BLaER1 (cell line): ENCODE measurements around the gene GET4.
A peak's percentile ranks its signal among the peaks of the same experiment; 100 is the strongest.

Experiments used
- H3K27ac ChIP-seq: shearing (Covaris generic); formaldehyde crosslinking; 2 replicates; pipeline ENCODE4 v1.8.1; 2022
- H3K27me3 ChIP-seq: shearing (Covaris generic); formaldehyde crosslinking; 2 replicates; pipeline ENCODE4 v1.8.1; 2022
- H3K36me3 ChIP-seq: shearing (Covaris generic); formaldehyde crosslinking; 2 replicates; pipeline ENCODE4 v1.8.1; 2022
- H3K4me1 ChIP-seq: shearing (Covaris generic); formaldehyde crosslinking; 2 replicates; pipeline ENCODE4 v1.8.1; 2022
- H3K4me2 ChIP-seq: shearing (Covaris generic); formaldehyde crosslinking; 2 replicates; pipeline ENCODE4 v1.8.1; 2022
- H3K4me3 ChIP-seq: shearing (Covaris generic); formaldehyde crosslinking; 2 replicates; pipeline ENCODE4 v1.8.1; 2022
- H3K9ac ChIP-seq: shearing (Covaris generic); formaldehyde crosslinking; 2 replicates; pipeline ENCODE4 v1.8.1; 2022
- H3K9me3 ChIP-seq: shearing (Covaris generic); formaldehyde crosslinking; 2 replicates; pipeline ENCODE4 v1.8.1; 2022
- H4K20me1 ChIP-seq: shearing (Covaris generic); formaldehyde crosslinking; 2 replicates; pipeline ENCODE4 v1.8.1; 2022
- Cebpa-rat ChIP-seq: shearing (Covaris generic); IDR thresholded peaks from 2 replicates; pipeline ENCODE4 v1.8.1; 2022

The GET4 gene

GRCh38 chr7:876972-877311 is 588 bp downstream of the GET4 start:
- Histone ChIP-seq H3K4me3 (peak overlapping the region; percentile 94), H3K9ac (peak overlapping the region; percentile 95), H3K27me3 (no peaks in the 10 kb centered on the region), H3K4me1 (peaks cover 53% of the 10 kb centered on the region), H3K36me3 (peaks cover 58% of the 10 kb centered on the region), H3K9me3 (no peaks in the 10 kb centered on the region), H3K27ac (peak overlapping the region; percentile 90), H4K20me1 (peaks cover 42% of the 10 kb centered on the region), H3K4me2 (peak overlapping the region; percentile 95)
- TF ChIP-seq Cebpa-rat, result no peak

- H3K27me3 ChIP-seq, result no peaks in the 10 kb centered on the region
- peak overlapping the region; percentile 95 for H3K9ac ChIP-seq
- peaks cover 59% of the 10 kb centered on the region for H3K4me1 ChIP-seq
- H4K20me1 ChIP-seq, result peaks cover 49% of the 10 kb centered on the region
- H3K9me3 ChIP-seq, result no peaks in the 10 kb centered on the region
- TF ChIP-seq Cebpa-rat, result no peak
- peaks cover 58% of the 10 kb centered on the region for H3K36me3 ChIP-seq
- H3K4me3 ChIP-seq, result peak overlapping the region; percentile 94
- peak overlapping the region; percentile 95 for H3K4me2 ChIP-seq
- peak overlapping the region; percentile 90 for H3K27ac ChIP-seq
These were observed 1.2 kb downstream of the GET4 start for GRCh38 chr7:877312-878232.

- Histone ChIP-seq H3K36me3 (peaks cover 58% of the 10 kb centered on the region), H4K20me1 (peaks cover 64% of the 10 kb centered on the region), H3K4me2 (peak overlapping the region; percentile 95), H3K4me1 (peaks cover 62% of the 10 kb centered on the region), H3K27me3 (no peaks in the 10 kb centered on the region), H3K9ac (peak overlapping the region; percentile 48), H3K9me3 (no peaks in the 10 kb centered on the region), H3K27ac (0 out of 2 replicates have a peak overlapping the region, but pooled peaks have one; percentile 20), H3K4me3 (no peak overlapping the region)
- TF ChIP-seq Cebpa-rat, result no peak
These were observed 2.7 kb downstream of the GET4 start for GRCh38 chr7:879093-879492.

GRCh38 chr7:879706-880105 is 3.4 kb downstream of the GET4 start:
- TF ChIP-seq Cebpa-rat, result no peak
- peak overlapping the region; percentile 48; the same call in 1 of the 2 replicates for H3K9ac ChIP-seq
- H3K4me2 ChIP-seq, result peak overlapping the region; percentile 95
- 0 out of 2 replicates have a peak overlapping the region, but pooled peaks have one; percentile 20 for H3K27ac ChIP-seq
- no peak overlapping the region for H3K4me3 ChIP-seq
- peaks cover 63% of the 10 kb centered on the region for H3K36me3 ChIP-seq
- H3K9me3 ChIP-seq, result no peaks in the 10 kb centered on the region
- H3K27me3 ChIP-seq, result no peaks in the 10 kb centered on the region
- H4K20me1 ChIP-seq, result peaks cover 70% of the 10 kb centered on the region
- H3K4me1 ChIP-seq, result peaks cover 67% of the 10 kb centered on the region

GRCh38 chr7:880450-880849 is 4.1 kb downstream of the GET4 start:
- no peak overlapping the region for H3K4me3 ChIP-seq
- H3K4me2 ChIP-seq, result no peak overlapping the region
- H3K27ac ChIP-seq, result no peak overlapping the region
- peaks cover 77% of the 10 kb centered on the region for H4K20me1 ChIP-seq
- H3K27me3 ChIP-seq, result no peaks in the 10 kb centered on the region
- no peak for TF ChIP-seq Cebpa-rat
- peaks cover 61% of the 10 kb centered on the region for H3K36me3 ChIP-seq
- no peak overlapping the region for H3K9ac ChIP-seq
- peaks cover 67% of the 10 kb centered on the region for H3K4me1 ChIP-seq
- no peaks in the 10 kb centered on the region for H3K9me3 ChIP-seq

GRCh38 chr7:881441-882234 is 5.3 kb downstream of the GET4 start:
- Histone ChIP-seq H3K9ac (no peak overlapping the region), H3K4me1 (peaks cover 73% of the 10 kb centered on the region), H3K36me3 (peaks cover 72% of the 10 kb centered on the region), H3K27ac (no peak overlapping the region), H4K20me1 (peaks cover 89% of the 10 kb centered on the region), H3K27me3 (no peaks in the 10 kb centered on the region), H3K9me3 (no peaks in the 10 kb centered on the region), H3K4me2 (no peak overlapping the region), H3K4me3 (no peak overlapping the region)
- no peak for TF ChIP-seq Cebpa-rat

- Histone ChIP-seq H3K36me3 (peaks cover 80% of the 10 kb centered on the region), H3K9me3 (no peaks in the 10 kb centered on the region), H3K9ac (peak overlapping the region; percentile 19; the same call in 1 of the 2 replicates), H3K27ac (no peak overlapping the region), H3K27me3 (no peaks in the 10 kb centered on the region), H3K4me2 (no peak overlapping the region), H3K4me3 (no peak overlapping the region), H3K4me1 (peaks cover 82% of the 10 kb centered on the region), H4K20me1 (peaks cover 98% of the 10 kb centered on the region)
- TF ChIP-seq Cebpa-rat, result no peak
These were observed 6.1 kb downstream of the GET4 start for GRCh38 chr7:882336-883035.

GRCh38 chr7:883055-884021 is 7.0 kb downstream of the GET4 start:
- H3K4me3 ChIP-seq, result no peak overlapping the region
- H3K9ac ChIP-seq, result peak overlapping the region; percentile 19; the same call in 1 of the 2 replicates
- peaks cover 100% of the 10 kb centered on the region for H4K20me1 ChIP-seq
- H3K27me3 ChIP-seq, result no peaks in the 10 kb centered on the region
- H3K4me1 ChIP-seq, result peaks cover 85% of the 10 kb centered on the region
- peaks cover 89% of the 10 kb centered on the region for H3K36me3 ChIP-seq
- 0 out of 2 replicates have a peak overlapping the region, but pooled peaks have one; percentile 89 for H3K4me2 ChIP-seq
- no peak for TF ChIP-seq Cebpa-rat
- no peak overlapping the region for H3K27ac ChIP-seq
- H3K9me3 ChIP-seq, result no peaks in the 10 kb centered on the region
